Vagina (tissue), 2 donors: ENCODE measurements around the gene CYYR1.

Source experiments
- POLR2A ChIP-seq, 2 donors: fragments of 450-650 bp; IDR thresholded peaks; one replicate each; pipeline ENCODE4 v1.6.1; 2017; ENCODE audit warnings: antibody characterized with exemption in 2 of 2, mild to moderate bottlenecking in 2 of 2, moderate library complexity in 2 of 2
- POLR2AphosphoS5 ChIP-seq, 2 donors: sonication (generic); formaldehyde crosslinking; IDR thresholded peaks; one replicate each; pipeline ENCODE4 v1.9.0; 2017; ENCODE audit warnings: antibody characterized with exemption in 2 of 2, mild to moderate bottlenecking in 2 of 2, low read depth in 1 of 2; ENCODE audit not compliant: insufficient read depth in 1 of 2
- TF ChIP-seq, protein P1 (sequence below), 3 experiments: fragments of 450-650 bp in 2 of 3; fragments of 200-600 bp in 1 of 3; sonication (generic) in 1 of 3; IDR thresholded peaks; one replicate each; pipeline ENCODE4 v1.5.1; 2017 to 2019; ENCODE audit warnings: antibody characterized with exemption in 3 of 3, mild to moderate bottlenecking in 2 of 3, moderate library complexity in 2 of 3

DNA sequence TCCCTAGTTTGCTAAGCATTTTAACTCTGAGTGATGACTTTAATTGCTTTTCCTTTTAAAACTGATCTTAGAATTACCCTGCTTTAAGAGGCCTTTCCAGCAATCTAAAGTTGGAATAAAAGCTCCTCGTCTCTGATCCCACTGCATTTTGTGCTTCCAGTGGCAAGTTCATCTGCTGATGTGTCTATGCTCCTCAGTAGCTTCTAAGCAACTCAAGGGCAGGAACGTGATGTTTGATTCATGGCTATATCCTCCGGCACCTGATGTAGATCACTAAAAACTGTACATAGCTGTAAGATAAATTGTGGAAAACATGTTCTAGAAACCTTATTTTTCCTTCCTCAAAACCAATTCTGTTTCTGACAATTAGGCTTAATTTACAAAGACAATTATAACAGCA is 12.5 kb downstream of the CYYR1 start:
- TF ChIP-seq, protein P1, sequence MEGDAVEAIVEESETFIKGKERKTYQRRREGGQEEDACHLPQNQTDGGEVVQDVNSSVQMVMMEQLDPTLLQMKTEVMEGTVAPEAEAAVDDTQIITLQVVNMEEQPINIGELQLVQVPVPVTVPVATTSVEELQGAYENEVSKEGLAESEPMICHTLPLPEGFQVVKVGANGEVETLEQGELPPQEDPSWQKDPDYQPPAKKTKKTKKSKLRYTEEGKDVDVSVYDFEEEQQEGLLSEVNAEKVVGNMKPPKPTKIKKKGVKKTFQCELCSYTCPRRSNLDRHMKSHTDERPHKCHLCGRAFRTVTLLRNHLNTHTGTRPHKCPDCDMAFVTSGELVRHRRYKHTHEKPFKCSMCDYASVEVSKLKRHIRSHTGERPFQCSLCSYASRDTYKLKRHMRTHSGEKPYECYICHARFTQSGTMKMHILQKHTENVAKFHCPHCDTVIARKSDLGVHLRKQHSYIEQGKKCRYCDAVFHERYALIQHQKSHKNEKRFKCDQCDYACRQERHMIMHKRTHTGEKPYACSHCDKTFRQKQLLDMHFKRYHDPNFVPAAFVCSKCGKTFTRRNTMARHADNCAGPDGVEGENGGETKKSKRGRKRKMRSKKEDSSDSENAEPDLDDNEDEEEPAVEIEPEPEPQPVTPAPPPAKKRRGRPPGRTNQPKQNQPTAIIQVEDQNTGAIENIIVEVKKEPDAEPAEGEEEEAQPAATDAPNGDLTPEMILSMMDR (IDR thresholded peaks at IDR 0.05): no peak
- TF ChIP-seq POLR2A (IDR thresholded peaks at IDR 0.05) (no peak), POLR2AphosphoS5 (IDR thresholded peaks at IDR 0.05; ENCODE audit: insufficient read depth in 1 of 2, low read depth in 1 of 2) (no peak)
